K562 (cell line): ENCODE data around the gene GPRC5B. TPM values are rescaled to one million over a fixed set of nuclear protein-coding genes. Genes with fewer than 3 reads are reported as not detected.

Experiments
- ATF2 ChIP-seq: sonication (generic); formaldehyde crosslinking; IDR thresholded peaks from 2 replicates; pipeline ENCODE4 v1.8.1; 2022; ENCODE audit warnings: missing genetic modification reagents
- CCNT2 ChIP-seq: IDR thresholded peaks from 2 replicates; pipeline ENCODE4 v1.6.1; 2011; ENCODE audit warnings: borderline replicate concordance, low read depth, mild to moderate bottlenecking, moderate library complexity, mixed read lengths, low read length; ENCODE audit not compliant: insufficient read length; ENCODE audit errors: extremely low read depth
- CEBPB ChIP-seq: fragments of 450-650 bp; IDR thresholded peaks from 2 replicates; pipeline ENCODE4 v1.6.1; 2016; ENCODE audit warnings: missing genetic modification characterization, missing compliant biosample characterization
- DNMT1 ChIP-seq: fragments of 450-650 bp; IDR thresholded peaks from 2 replicates; pipeline ENCODE4 v1.6.1; 2016; ENCODE audit warnings: antibody characterized with exemption, mild to moderate bottlenecking
- FOXK1 ChIP-seq: sonication (generic); formaldehyde crosslinking; IDR thresholded peaks from 2 replicates; pipeline ENCODE4 v1.8.0; 2022; ENCODE audit warnings: missing genetic modification reagents, mild to moderate bottlenecking, borderline replicate concordance
- HDAC1 ChIP-seq, 2 experiments: fragments of 450-650 bp; IDR thresholded peaks; 2 replicates each; pipeline ENCODE4 v1.6.1; 2016 to 2017; ENCODE audit warnings: inconsistent platforms in 1 of 2, mild to moderate bottlenecking in 1 of 2, moderate library complexity in 1 of 2
- ILK ChIP-seq: fragments of 450-650 bp; IDR thresholded peaks from 2 replicates; pipeline ENCODE4 v1.6.1; 2016; ENCODE audit warnings: missing genetic modification characterization, low read depth, mild to moderate bottlenecking, missing compliant biosample characterization, moderate library complexity, borderline replicate concordance
- MLLT1 ChIP-seq, 2 experiments: fragments of 450-650 bp; IDR thresholded peaks; 2 replicates each; pipeline ENCODE4 v1.6.1; 2016
- MTA1 ChIP-seq: fragments of 450-650 bp; IDR thresholded peaks from 2 replicates; pipeline ENCODE4 v1.6.1; 2017; ENCODE audit warnings: borderline replicate concordance
- NFIC ChIP-seq: fragments of 450-650 bp; IDR thresholded peaks from 2 replicates; pipeline ENCODE4 v1.6.1; 2017; ENCODE audit warnings: mild to moderate bottlenecking, inconsistent platforms
- OTX1 ChIP-seq: fragments of 450-650 bp; formaldehyde crosslinking; IDR thresholded peaks from 2 replicates; pipeline ENCODE4 v1.4.0; 2022; ENCODE audit warnings: mild to moderate bottlenecking
- PHB ChIP-seq: fragments of 250-450 bp; sonication (Bioruptor Pico); IDR thresholded peaks from 2 replicates; pipeline ENCODE4 v1.5.0; 2021
- PURB ChIP-seq: sonication (generic); formaldehyde crosslinking; IDR thresholded peaks from 2 replicates; pipeline ENCODE4 v1.9.0; 2021; ENCODE audit warnings: low read depth, mild to moderate bottlenecking, missing genetic modification reagents
- RBFOX2 ChIP-seq: fragments of 200-400 bp; formaldehyde crosslinking; IDR thresholded peaks from 2 replicates; pipeline ENCODE4 v1.6.1; 2017; ENCODE audit warnings: low read depth, mild to moderate bottlenecking, low read length, moderate library complexity
- RBM34 ChIP-seq: fragments of 200-400 bp; formaldehyde crosslinking; IDR thresholded peaks from 2 replicates; pipeline ENCODE4 v1.6.1; 2018; ENCODE audit warnings: low read length, borderline replicate concordance; ENCODE audit not compliant: insufficient read depth
- SMAD3 ChIP-seq: fragments of 450-650 bp; formaldehyde crosslinking; conservative IDR thresholded peaks from 2 replicates; pipeline ENCODE4 v1.4.0; 2020; ENCODE audit warnings: mild to moderate bottlenecking
- STAT5B ChIP-seq: fragments of 250-450 bp; sonication (Bioruptor Pico); IDR thresholded peaks from 2 replicates; pipeline ENCODE4 v1.8.0; 2021; ENCODE audit warnings: mild to moderate bottlenecking, inconsistent platforms
- ZFP1 ChIP-seq: fragments of 450-650 bp; formaldehyde crosslinking; IDR thresholded peaks from 2 replicates; pipeline ENCODE4 v1.4.0; 2020; ENCODE audit warnings: mild to moderate bottlenecking, mixed read lengths
- ZNF146 ChIP-seq: IDR thresholded peaks from one replicate; pipeline ENCODE4 v1.6.1; 2018; ENCODE audit warnings: missing compliant biosample characterization; ENCODE audit not compliant: unreplicated experiment
- ZNF398 ChIP-seq: fragments of 250-450 bp; sonication (Bioruptor Pico); IDR thresholded peaks from 2 replicates; pipeline ENCODE4 v1.8.0; 2021; ENCODE audit warnings: moderate library complexity, mild to moderate bottlenecking, inconsistent platforms
- ZNF707 ChIP-seq: fragments of 250-450 bp; sonication (Bioruptor Pico); conservative IDR thresholded peaks from 2 replicates; pipeline ENCODE4 v1.8.0; 2022; ENCODE audit warnings: inconsistent platforms, mild to moderate bottlenecking, moderate library complexity
- polyA plus RNA-seq, 8 experiments: library from polyadenylated mRNA; depleted of rRNA in 4 of 8; stranded (reverse) in 5 of 8; unstranded in 3 of 8; fragments of >200 nt; fragmentation: Nextera tagmentation in 2 of 8; fragmentation: Illumina TruSeq in 1 of 8; extraction: Ambion mirVana in 2 of 8; extraction: Trizol in 1 of 8; gene quantifications; 2 replicates each; pipeline versions ENCODE4 v1.2.1 to v1.2.3, GENCODE V29; 2011 to 2014; ENCODE audit warnings: inconsistent platforms in 1 of 8, missing spikeins in 1 of 8
- total RNA-seq, 7 experiments: library from RNA; depleted of rRNA in 6 of 7; stranded (reverse); fragments of >200 nt in 6 of 7; fragmentation: Illumina TruSeq in 2 of 7; extraction: Trizol in 2 of 7; gene quantifications; 2 replicates each; pipeline versions ENCODE4 v1.2.1 to v1.2.3, GENCODE V29; 2011 to 2021; ENCODE audit warnings: low replicate concordance in 1 of 7
- TF ChIP-seq, protein P1 (sequence below): sonication (generic); formaldehyde crosslinking; IDR thresholded peaks from 2 replicates; pipeline ENCODE4 v1.8.1; 2023; ENCODE audit warnings: mild to moderate bottlenecking, missing genetic modification reagents

Gene GPRC5B
- total and polyA plus RNA-seq, 9 of the 15 experiments (the other 6 are each of a cell fraction or from before 2014, with no cell fraction given) = 0.65 to 5.5 (median 1.3) TPM

DNA sequence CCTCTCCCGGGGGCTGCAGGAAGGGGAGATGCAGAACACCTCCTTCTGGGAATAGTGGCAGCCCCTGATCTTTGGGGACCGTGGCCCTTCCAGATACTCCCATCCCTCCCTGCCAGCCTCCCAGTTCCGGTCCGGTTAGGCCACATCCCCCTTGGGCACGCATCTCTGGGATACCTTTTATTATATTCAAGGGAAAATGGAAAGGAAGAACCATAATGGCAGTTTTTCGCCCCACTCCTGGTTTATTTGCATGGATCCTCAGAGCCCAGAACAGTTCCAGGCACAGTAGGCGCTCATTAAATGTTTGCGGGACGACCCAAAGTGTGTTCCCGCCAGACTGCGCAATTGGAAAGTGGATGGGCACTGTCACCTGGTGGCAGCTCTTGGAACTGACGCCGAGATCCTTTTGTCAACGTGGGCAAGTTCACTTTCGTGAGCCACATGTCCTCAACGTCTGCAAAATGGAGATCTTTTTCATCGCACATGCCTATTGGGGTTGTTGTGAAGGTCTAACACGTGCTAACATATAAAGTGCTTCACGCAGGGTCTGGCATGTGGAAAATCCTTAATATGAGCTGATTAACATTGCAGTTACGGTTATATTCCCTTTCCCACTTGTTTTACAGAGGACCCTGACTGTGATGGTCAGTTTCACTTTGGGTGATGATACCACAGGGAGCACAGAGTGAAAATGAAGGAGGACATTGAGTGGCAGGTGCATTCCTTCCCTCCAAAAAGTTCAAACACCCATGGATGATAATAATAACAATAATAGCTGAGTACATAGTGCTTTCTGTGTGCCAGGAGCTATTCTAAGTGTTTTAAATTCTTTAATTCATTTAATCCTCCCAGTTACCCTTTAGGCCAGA, 1.7 kb upstream of the GPRC5B start (continued):
- TF ChIP-seq, protein P1, sequence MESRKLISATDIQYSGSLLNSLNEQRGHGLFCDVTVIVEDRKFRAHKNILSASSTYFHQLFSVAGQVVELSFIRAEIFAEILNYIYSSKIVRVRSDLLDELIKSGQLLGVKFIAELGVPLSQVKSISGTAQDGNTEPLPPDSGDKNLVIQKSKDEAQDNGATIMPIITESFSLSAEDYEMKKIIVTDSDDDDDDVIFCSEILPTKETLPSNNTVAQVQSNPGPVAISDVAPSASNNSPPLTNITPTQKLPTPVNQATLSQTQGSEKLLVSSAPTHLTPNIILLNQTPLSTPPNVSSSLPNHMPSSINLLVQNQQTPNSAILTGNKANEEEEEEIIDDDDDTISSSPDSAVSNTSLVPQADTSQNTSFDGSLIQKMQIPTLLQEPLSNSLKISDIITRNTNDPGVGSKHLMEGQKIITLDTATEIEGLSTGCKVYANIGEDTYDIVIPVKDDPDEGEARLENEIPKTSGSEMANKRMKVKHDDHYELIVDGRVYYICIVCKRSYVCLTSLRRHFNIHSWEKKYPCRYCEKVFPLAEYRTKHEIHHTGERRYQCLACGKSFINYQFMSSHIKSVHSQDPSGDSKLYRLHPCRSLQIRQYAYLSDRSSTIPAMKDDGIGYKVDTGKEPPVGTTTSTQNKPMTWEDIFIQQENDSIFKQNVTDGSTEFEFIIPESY (CRISPR knock-in tag) = no peak; the same call in 1 of the 2 replicates
- TF ChIP-seq CCNT2 = no peak
- no peak for TF ChIP-seq PHB (CRISPR knock-in tag)
- no peak for TF ChIP-seq ZNF398
- no peak for TF ChIP-seq ZNF707
- no peak for TF ChIP-seq DNMT1
- TF ChIP-seq STAT5B (CRISPR knock-in tag) = no peak
- no peak for TF ChIP-seq MLLT1 (IDR thresholded peaks at IDR 0.05)
- TF ChIP-seq MTA1 = no peak
- TF ChIP-seq ATF2 (CRISPR knock-in tag) = no peak
- TF ChIP-seq RBFOX2 = no peak
- no peak for TF ChIP-seq NFIC
- TF ChIP-seq OTX1 = no peak
- no peak for TF ChIP-seq CEBPB (tag)
- no peak for TF ChIP-seq SMAD3 (CRISPR knock-in tag)
- no peak for TF ChIP-seq HDAC1 (IDR thresholded peaks at IDR 0.05)
- TF ChIP-seq PURB (CRISPR knock-in tag) = no peak
- no peak for TF ChIP-seq ZFP1 (CRISPR knock-in tag)
- no peak for TF ChIP-seq FOXK1 (CRISPR knock-in tag)
- no peak for TF ChIP-seq ILK
- TF ChIP-seq ZNF146 = no peak
- no peak for TF ChIP-seq RBM34
